ENCODE results near the gene EPB41. TPM values are rescaled to one million over a fixed set of nuclear protein-coding genes. Genes with fewer than 3 reads are reported as not detected.

EPB41 gene
- 277 and 637 TPM in 2 replicates for total RNA-seq (2011; cell fraction: chromatin; rRNA removed; ENCODE audit: low replicate concordance)
- 152 and 208 TPM in 2 replicates for total RNA-seq (2011; cell fraction: nucleolus; rRNA removed)
- 354 and 569 TPM in 2 replicates for total RNA-seq (2011; cell fraction: nucleoplasm; rRNA removed)
- total RNA-seq (2014; rRNA removed): 141 and 146 TPM in 2 replicates
- 169 and 175 TPM in 2 replicates for total RNA-seq (2014; rRNA removed; fragmentation: Illumina TruSeq; extraction: Trizol)
- total RNA-seq (2015; rRNA removed; fragmentation: Illumina TruSeq; extraction: Trizol): 186 and 188 TPM in 2 replicates
- total RNA-seq (2021): 141 and 147 TPM in 2 replicates
- polyA plus RNA-seq (2011; rRNA removed): 185 and 213 TPM in 2 replicates
- polyA plus RNA-seq (2011; cell fraction: cytosol; rRNA removed): 72.3 and 123 TPM in 2 replicates
- 68.9 and 82.0 TPM in 2 replicates for polyA plus RNA-seq (2011; cell fraction: nucleus; rRNA removed)
- polyA plus RNA-seq (2012): 89.0 and 98.6 TPM in 2 replicates
- polyA plus RNA-seq (2014; fragmentation: Illumina TruSeq; extraction: Trizol): 150 and 201 TPM in 2 replicates
- 1 to 10 TPM; 3.7 to 7.0 TPM for polyA plus RNA-seq (2014; fragmentation: Nextera tagmentation; extraction: Ambion mirVana)
- 105 and 123 TPM in 2 replicates for polyA plus RNA-seq (2014; rRNA removed)
- 313 and 341 TPM in 2 replicates for polyA minus RNA-seq (2011; rRNA and poly(A)+ RNA removed)
- 113 and 123 TPM in 2 replicates for polyA minus RNA-seq (2011; cell fraction: cytosol; rRNA and poly(A)+ RNA removed)
- 54.0 and 104 TPM in 2 replicates for polyA minus RNA-seq (2011; cell fraction: nucleus; rRNA and poly(A)+ RNA removed)
- percentile 84 among the genes with signal in this experiment for Bru-seq, nascent RNA
- percentile 89 among the genes with signal in this experiment for BruChase-seq, experiment 1, labeled RNA remaining after a 2-hour chase
- percentile 88 among the genes with signal in this experiment for BruChase-seq, experiment 2, labeled RNA remaining after a 6-hour chase
- long read RNA-seq, experiment 1, full-length matches to known transcripts: 18 of 196 reads
- long read RNA-seq, experiment 1, partial matches to known transcripts: 59 of 196 reads
- long read RNA-seq, experiment 1, other reads (novel, unspliced or antisense): 119 of 196 reads
- long read RNA-seq, experiment 2, full-length matches to known transcripts: 6 of 116 reads
- long read RNA-seq, experiment 2, partial matches to known transcripts: 96 of 116 reads
- long read RNA-seq, experiment 2, other reads (novel, unspliced or antisense): 14 of 116 reads
- long read RNA-seq, experiment 3, partial matches to known transcripts: 17 of 27 reads
- long read RNA-seq, experiment 3, other reads (novel, unspliced or antisense): 10 of 27 reads

DNA sequence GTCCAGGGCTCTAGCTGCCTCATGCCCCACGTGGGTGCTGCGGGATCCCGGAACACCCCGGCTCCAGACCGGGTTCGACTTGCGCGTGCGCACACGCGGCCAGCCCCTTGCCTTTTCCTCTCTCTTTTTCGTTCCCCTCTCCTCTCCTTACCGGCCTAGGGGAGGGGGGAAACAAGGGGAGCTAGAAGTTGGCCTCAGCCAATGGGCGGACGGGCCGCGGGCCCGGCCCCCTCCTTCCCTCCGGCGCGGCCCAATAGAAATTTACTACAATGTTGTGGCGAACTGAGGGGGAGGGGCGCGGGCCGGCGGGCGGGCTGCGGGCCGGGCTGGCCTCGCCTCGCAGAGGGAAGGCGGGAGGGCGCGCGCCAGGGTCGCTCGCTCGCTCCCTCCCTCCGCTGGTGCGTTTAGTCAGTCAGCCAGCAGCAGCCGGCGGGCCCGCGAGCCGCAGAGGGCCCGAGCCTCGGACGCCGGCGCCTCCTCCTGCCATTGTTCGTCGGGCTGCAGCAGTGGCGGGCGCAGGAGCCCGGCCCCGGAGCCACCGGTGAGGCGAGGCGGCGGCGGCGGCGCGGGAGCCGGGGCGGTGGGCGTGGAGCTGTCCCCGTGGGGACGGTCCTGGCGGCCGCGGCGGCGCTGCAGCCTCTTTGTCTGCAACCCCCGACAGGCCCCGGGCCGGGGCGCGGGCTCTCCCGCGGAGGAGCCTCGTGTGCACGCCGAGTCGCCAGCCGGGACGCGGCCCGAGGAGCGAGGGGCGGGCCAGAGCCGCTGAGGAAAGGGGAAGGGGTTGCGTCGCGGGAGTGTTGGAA, at the start of gene EPB41:
Gene EPB41, plus strand, starts transcription at position 342 of the 803 bp plus-strand sequence. CDS start 72,869 bp downstream, outside the sequence.
- Histone ChIP-seq H3K27me3 (ENCODE audit: control insufficient read depth in 2 of 2, insufficient read depth in 2 of 2, low read length in 2 of 2) (no peaks in the 10 kb centered on the region), H3K79me2 (ENCODE audit: control insufficient read depth, insufficient read depth, low read length) (peaks cover 89% of the 10 kb centered on the region), H3K36me3 (ENCODE audit: control insufficient read depth, insufficient read depth, low read length) (peaks cover 45% of the 10 kb centered on the region), H3K4me2 (ENCODE audit: insufficient read depth, low read length) (peak within 1 kb of the TSS; percentile 81), H3K9ac (ENCODE audit: insufficient read depth in 1 of 2, low read depth in 2 of 2, low read length in 2 of 2) (peak within 1 kb of the TSS; percentile 36 to 93), H3K27ac (ENCODE audit: extremely low read depth, low read depth, low read length) (peak within 1 kb of the TSS; percentile 80), H3K4me1 (replicated peaks in 1 of 2; ENCODE audit: control insufficient read depth in 2 of 2, insufficient read depth in 2 of 2, low read length in 2 of 2) (peaks cover 39 to 42% of the 10 kb centered on the region in 2 experiments), H4K20me1 (replicated peaks; ENCODE audit: control insufficient read depth, insufficient read depth, low read length) (peaks cover 39% of the 10 kb centered on the region), H3K9me3 (replicated peaks; ENCODE audit: control insufficient read depth, insufficient read depth, low read depth, low read length) (no peaks in the 10 kb centered on the region), H3K4me3 (peak within 1 kb of the TSS; percentile 59), H2AFZ (ENCODE audit: low read depth, low read length) (peak within 1 kb of the TSS; percentile 63), H3K9me1 (ENCODE audit: control insufficient read depth, insufficient read depth, low read length) (no peaks in the 10 kb centered on the region)
- peak; percentile 98 to 99 (median 99) for DNase-seq (ENCODE audit: extremely low read depth in 1 of 4, low spot score in 3 of 4)
- ChIA-PET CTCF (ENCODE audit: low intra/inter-chr PET ratio) (no interaction called here), POLR2A (interaction anchor here (0.6 to 3.7 kb wide), 14 partner anchors 12 to 391 kb away, joined by 3 to 35 read pairs (median 4); partner anchors contain the start of gene MECR)
- FAIRE-seq: peak; percentile 89
- intact Hi-C loops (cut with micrococcal nuclease): loop anchor here (2.0 to 5.0 kb wide), 2 partner anchors 30 to 63 kb away; no protein-coding TSS in a partner anchor
- ATAC-seq: peak; percentile 94
- WGBS (ENCODE audit: insufficient coverage, low coverage, missing lambda C conversion rate): 1% methylated on average over 65 of the region's 95 CpGs
- in situ Hi-C loops (cut with MboI): no loop called here
- BruUV-seq (replicated peaks): no TSS peak
- TF ChIP-seq, protein P1, sequence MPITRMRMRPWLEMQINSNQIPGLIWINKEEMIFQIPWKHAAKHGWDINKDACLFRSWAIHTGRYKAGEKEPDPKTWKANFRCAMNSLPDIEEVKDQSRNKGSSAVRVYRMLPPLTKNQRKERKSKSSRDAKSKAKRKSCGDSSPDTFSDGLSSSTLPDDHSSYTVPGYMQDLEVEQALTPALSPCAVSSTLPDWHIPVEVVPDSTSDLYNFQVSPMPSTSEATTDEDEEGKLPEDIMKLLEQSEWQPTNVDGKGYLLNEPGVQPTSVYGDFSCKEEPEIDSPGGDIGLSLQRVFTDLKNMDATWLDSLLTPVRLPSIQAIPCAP (CRISPR knock-in tag; IDR thresholded peaks at IDR 0.05; ENCODE audit: borderline replicate concordance): no peak
- TF ChIP-seq MAZ (CRISPR knock-in tag; conservative IDR thresholded peaks at IDR 0.05 in 1 of 2, IDR thresholded peaks at IDR 0.05 in 1 of 2): peak; percentile 90 to 92
- no peak for TF ChIP-seq EGR1 (conservative IDR thresholded peaks at IDR 0.05)
- TF ChIP-seq MTF1 (CRISPR knock-in tag; IDR thresholded peaks at IDR 0.05; ENCODE audit: borderline replicate concordance): no peak
- no peak for TF ChIP-seq SMC3 (conservative IDR thresholded peaks at IDR 0.05; ENCODE audit: insufficient read depth, low read depth, low read length)
- no peak for TF ChIP-seq ZNF766 (CRISPR knock-in tag; conservative IDR thresholded peaks at IDR 0.05)
- no peak for TF ChIP-seq PTTG1 (tag; IDR thresholded peaks at IDR 0.05; ENCODE audit: low read depth)
- TF ChIP-seq YY1 (IDR thresholded peaks at IDR 0.05; ENCODE audit: borderline replicate concordance in 1 of 3, control insufficient read depth in 1 of 3, extremely low read depth in 1 of 3, insufficient read depth in 3 of 3, insufficient read length in 1 of 3, insufficient replicate concordance in 2 of 3, low read depth in 1 of 3, low read length in 2 of 3): peak in 2 of 3 experiments; percentile 31 to 63
- no peak for TF ChIP-seq SRSF9 (IDR thresholded peaks at IDR 0.05; ENCODE audit: borderline replicate concordance, low read depth, low read length)
